ENCODE results near the gene CSTPP1.

The CSTPP1 gene

GRCh38 chr11:46999217-46999616 is 62.7 kb downstream of the CSTPP1 start:
- no peak for DNase-seq

- no peak for DNase-seq
These were observed 63.5 kb downstream of the CSTPP1 start for GRCh38 chr11:47000033-47000432.

GRCh38 chr11:47001781-47002181 is 65.2 kb downstream of the CSTPP1 start:
- no peak for DNase-seq

- DNase-seq: no peak
These were observed 65.8 kb downstream of the CSTPP1 start for GRCh38 chr11:47002390-47002789.

GRCh38 chr11:47003180-47003877 is 66.8 kb downstream of the CSTPP1 start:
- DNase-seq: no peak

GRCh38 chr11:47004595-47005033 is 68.1 kb downstream of the CSTPP1 start:
- DNase-seq: no peak

GRCh38 chr11:47005441-47005840 is 68.9 kb downstream of the CSTPP1 start:
- DNase-seq: no peak

- DNase-seq: no peak
These were observed 71.0 kb downstream of the CSTPP1 start for GRCh38 chr11:47007579-47007978.

- no peak for DNase-seq
These were observed 73.6 kb downstream of the CSTPP1 start for GRCh38 chr11:47010179-47010578.

- DNase-seq: no peak
These were observed 77.5 kb downstream of the CSTPP1 start for GRCh38 chr11:47014097-47014496.

- no peak for DNase-seq
These were observed 82.1 kb downstream of the CSTPP1 start for GRCh38 chr11:47018637-47019036.

GRCh38 chr11:47020793-47021526 is 84.4 kb downstream of the CSTPP1 start:
- no peak for DNase-seq

- DNase-seq: no peak
These were observed 84.9 kb downstream of the CSTPP1 start for GRCh38 chr11:47021527-47021818.

GRCh38 chr11:47021965-47022364 is 85.4 kb downstream of the CSTPP1 start:
- DNase-seq: no peak

- no peak for DNase-seq
These were observed 91.9 kb downstream of the CSTPP1 start for GRCh38 chr11:47028195-47029093.

- no peak for DNase-seq
These were observed 96.9 kb downstream of the CSTPP1 start for GRCh38 chr11:47033439-47033838.

- no peak for DNase-seq
These were observed 97.5 kb downstream of the CSTPP1 start for GRCh38 chr11:47034091-47034490.

GRCh38 chr11:47035108-47035507 is 98.5 kb downstream of the CSTPP1 start:
- DNase-seq: no peak

- no peak for DNase-seq
These were observed 107.6 kb downstream of the CSTPP1 start for GRCh38 chr11:47044119-47044518.

GRCh38 chr11:47047972-47048371 is 111.4 kb downstream of the CSTPP1 start:
- no peak for DNase-seq

- DNase-seq: no peak
These were observed 113.7 kb downstream of the CSTPP1 start for GRCh38 chr11:47050284-47050683.

- DNase-seq: no peak
These were observed 114.7 kb downstream of the CSTPP1 start for GRCh38 chr11:47051217-47051616.

GRCh38 chr11:47052165-47052564 is 115.6 kb downstream of the CSTPP1 start:
- DNase-seq: no peak

- no peak for DNase-seq
These were observed 116.0 kb downstream of the CSTPP1 start for GRCh38 chr11:47052576-47052975.

All from effector CD4-positive, alpha-beta T cell (primary cell).